ENCODE data around the gene MEF2B.

The MEF2B gene

DNA sequence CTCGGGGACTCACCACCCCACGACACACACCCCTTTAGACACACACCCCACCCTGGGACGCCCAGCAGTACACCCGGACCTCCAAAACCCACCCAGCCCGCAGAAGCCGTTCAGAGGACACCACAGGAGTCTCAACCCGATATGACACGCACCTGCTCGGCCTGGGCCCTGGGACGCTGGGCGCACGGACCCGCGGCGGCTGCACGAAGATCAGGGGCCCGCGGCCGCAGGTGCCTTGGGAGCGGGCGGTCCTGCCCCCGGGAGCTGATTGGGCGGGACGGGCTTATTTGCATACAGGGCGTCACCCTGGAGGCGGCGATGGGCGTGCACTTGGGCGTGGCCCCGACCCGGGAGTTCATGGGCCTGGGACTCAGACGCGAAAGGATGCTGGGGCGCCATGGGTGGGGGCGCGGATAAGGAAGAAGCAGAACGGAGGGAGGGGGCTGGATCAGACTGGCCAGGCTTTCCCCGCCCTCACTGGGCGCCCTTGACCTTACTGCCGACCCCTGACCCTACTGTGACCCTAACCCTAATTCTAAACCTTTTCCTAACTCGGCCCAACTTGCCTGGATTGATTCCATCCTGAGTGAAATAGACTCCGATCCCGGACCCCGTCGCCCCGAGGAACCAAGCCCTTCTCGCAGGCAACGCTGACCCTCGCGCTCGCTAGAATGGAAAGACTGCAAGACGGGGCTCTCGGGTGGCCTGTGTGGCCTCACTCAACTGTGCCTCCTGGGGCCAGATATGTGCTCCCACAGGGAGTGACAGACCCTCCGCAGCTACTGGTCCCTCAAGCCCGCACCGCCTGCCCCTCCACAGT is at the start of gene MEF2B:
Gene MEF2B, minus strand, starts transcription at position 211 of the 820 bp plus-strand sequence. CDS start 19,528 bp downstream, outside the sequence.
- no peak for DNase-seq

GRCh38 chr19:19218911-19219310 is 48.8 kb upstream of the MEF2B start:
- no peak for DNase-seq

- DNase-seq, result no peak
Measured at GRCh38 chr19:19217099-19217498, 47.0 kb upstream of the MEF2B start.

DNA sequence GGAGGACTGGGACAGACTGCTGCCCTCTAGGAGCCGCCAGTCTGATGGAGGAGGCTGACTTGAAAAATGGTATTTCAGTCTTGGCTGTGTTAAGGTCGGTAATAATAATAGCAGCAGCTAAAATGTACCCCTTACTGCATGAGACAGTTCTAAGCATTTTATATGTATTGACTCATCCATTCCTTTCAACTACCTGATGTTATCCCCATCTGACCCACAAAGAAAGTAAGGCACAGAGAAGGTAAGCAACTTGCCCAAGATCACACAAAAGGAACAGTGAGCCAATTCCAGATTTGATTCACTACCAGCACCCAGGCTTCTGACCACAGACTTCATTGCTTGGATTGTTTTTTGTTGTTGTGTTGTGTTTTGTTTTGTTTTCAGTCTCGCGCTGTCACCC is 45.7 kb upstream of the MEF2B start:
- no peak for DNase-seq

DNA sequence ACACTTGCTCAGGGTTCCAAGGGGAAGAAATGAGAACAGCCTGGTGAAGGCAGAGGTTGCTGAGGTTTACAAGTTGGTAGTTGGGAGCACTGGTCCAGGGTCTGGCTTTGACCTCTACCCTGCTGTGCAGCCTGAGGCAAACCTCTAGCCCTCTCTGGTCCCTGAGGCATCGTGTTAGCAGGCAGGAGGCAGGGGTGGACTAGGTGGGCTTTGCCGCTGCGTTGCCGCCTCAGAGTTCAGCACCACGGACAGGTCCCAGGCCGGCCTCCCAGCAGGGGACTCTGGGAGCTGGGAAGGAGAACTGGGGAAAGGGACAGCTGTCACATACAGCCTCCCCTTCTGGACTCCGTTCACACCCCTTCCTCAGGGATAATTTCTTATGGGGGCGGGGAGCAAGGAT is 44.8 kb upstream of the MEF2B start:
- DNase-seq, result peak; percentile 31

GRCh38 chr19:19214159-19214490 is 44.1 kb upstream of the MEF2B start:
- no peak for DNase-seq

DNA sequence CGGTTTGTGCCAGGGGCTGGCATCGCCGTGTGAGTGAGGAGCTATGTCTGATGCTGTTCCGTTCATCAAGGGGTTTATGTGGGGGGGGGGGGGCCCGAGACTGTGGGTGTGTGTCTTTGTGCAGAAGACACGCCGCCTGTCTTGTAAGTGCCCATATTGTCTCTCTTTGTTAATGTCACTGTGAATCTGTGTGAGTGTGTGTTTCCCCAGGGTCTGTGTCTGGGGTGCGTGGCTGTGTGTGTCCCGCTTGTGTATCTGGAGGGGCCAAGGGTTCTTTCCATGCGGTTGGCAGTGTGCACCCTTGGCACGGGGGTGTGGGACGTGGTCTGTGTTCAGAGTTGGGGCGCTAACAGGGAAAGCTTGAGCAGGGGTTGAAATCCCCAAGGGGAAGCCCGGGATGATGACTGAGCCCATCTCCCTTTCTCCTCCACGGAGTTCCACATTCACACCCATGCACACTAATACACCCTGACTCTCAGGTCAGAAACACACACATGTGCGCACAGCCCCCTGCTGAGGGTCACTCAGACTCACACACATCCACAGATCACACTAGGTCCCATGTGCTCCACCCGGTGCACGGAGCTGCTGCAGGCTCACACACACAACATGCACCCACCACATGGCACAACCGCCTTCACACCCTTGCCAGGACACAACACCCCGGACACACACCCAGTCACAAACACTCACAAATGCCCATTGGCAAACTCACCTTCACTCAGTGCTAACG is 43.5 kb upstream of the MEF2B start:
- no peak for DNase-seq

DNA sequence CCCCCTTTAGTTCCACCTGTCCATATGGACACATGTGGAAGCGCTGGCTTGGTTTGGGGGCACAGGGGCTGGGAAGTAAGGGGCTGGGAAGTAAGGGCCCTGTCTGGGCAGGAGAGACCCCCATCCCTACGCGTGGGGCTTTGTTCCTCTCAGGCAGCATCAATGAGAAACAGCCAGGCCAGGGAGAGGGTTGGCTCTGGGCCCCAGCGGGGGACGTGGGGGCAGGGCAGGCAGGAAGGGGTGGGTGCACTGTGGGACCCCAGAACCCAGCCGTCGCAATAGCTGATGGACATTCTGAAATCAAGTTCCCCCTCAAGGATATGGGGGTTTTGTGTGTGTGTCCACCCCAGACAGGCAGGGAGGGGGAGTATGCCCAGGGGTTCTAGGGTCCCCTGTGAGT is 42.9 kb upstream of the MEF2B start:
- no peak for DNase-seq

- DNase-seq, result no peak
Measured at GRCh38 chr19:19211499-19212420, 41.7 kb upstream of the MEF2B start, which contains the start of gene NCAN. TSS of gene NCAN (plus strand) at chr19:19211958. CDS start at chr19:19216954, 4,996 bp downstream.

DNA sequence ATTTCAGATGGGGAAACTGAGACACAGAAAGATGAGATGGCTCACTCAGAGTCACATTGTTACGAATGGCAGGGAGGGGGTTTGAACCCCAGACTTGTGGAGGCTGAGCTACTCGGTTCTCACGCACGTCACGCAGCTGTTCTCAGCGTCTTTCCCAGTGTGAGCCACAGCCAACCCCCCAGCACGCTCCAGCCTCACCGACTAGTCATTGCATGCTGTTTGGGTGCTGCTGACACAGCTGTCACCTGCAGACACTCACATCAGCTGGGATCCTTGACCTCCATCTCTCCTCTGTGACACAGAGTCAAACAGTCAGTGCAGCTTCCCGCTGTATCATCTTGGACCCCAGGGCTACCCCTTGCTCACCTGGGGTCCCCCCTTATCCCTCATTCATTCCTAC is 39.3 kb upstream of the MEF2B start:
- DNase-seq, result no peak

DNA sequence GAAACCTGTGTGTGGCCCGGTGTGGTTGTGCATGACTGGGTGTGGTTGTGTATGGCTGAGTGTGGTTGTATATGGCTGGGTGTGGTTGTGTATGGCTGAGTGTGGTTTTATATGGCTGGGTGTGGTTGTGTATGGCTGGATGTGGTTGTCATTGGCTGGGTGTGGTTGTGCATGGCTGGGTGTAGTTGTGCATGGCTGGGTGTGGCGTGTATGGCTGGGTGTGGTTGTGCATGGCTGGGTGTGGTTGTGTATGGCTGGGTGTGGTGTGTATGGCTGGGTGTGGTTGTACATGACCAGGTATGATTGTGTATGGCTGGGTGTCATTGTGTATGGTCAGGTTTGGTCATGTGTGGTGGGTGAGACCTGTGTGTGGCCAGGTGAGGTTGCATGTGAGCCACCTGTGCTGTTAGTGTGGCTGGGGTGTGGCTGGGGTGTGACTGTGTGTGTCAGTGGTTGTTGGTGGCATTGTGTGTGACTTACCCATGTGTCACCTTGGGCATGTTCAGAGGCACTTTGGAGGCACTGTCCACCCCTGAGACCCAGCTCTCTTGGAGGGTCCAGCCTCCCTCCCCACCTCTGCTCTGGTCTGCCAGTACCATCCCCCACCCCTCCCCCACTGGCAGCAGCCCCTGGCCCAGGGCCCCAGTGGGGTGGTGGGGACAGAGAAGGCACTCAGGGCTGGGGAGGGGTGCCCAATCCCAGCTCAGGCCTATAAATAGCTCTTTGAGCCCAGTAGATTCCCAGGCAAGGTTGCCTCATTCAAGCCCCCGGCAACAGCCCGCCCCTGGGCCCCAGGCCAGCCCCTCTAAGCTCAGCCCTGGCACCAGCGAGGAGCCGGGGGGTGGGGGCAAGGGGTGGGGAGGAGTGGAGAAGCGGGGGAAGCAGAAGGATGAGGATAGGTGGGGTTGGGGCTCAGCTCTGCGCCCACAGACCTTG is 37.8 kb upstream of the MEF2B start:
- no peak for DNase-seq

- DNase-seq, result no peak
Measured at GRCh38 chr19:19206938-19207337, 36.9 kb upstream of the MEF2B start.

DNA sequence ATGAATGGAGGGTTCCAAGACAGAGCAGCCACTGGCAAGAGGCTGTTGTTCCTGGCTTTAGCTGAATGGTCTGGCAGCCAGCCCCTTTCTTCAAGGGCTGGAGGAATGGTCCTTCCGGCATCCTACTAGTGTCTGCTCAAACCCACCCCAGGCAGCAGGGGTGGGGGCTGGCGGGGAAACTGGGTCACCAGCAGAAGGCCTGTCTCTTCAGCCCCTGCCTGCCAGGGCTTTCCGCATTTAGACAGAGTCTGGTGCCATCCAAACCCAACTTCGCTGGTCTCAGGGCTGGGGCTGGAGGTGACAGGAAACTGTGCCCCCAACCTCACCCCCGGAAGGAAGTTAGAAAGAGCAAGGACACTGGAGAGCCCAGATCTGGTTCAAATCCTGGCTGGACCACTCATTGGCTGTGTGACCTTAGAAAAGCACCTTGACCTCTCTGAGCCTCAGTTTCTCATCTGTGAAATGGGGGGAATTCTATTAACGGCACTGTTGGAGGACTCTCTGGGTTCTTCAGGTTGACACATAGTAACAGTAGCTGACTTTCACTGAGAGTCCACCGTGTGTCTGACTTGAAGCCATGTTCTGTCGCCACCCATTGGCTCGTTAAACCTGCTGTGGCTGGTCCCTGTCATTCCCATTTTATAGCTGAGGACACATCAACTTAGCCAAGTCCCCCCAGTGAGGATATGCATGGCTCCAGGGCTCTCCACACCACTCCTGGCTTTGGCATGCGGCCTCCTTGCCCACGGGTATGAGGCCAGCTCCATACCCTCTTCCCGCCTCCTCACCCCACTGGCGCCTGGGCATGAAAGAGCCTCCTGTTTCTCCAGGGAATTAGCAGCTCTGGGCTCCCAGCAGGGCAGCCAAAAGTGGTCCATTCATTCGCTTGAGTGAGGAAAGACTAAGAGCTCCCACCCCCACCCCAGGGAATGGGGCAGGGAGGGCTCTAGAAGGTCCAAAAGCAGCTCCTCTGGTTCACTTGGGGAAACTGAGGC is 35.6 kb upstream of the MEF2B start:
- DNase-seq, result no peak

DNA sequence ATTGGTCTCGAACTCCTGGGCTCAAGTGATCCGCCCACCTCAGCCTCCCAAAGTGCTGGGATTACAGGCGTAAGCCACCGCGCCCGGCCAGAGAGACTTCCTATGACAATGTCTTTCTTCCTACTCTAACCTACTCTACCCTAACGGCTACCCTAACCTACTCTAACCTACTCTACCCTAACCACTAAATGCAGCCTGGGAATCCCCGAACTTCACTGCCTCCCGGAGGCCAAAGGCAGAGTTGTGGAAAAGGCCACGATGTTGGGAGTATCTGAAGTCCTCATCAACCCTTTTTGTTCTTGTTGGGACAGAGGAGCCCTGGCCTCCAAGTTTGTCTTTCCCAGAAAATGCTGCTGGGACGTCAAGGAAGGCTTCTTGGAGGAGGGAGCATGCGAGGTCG is 34.1 kb upstream of the MEF2B start:
- DNase-seq, result no peak

GRCh38 chr19:19203012-19203856 is 33.2 kb upstream of the MEF2B start, which contains the start of gene NR2C2AP:
TSS of gene NR2C2AP (minus strand) at chr19:19203414. CDS start at chr19:19203060, 354 bp downstream.
- DNase-seq, result peak; percentile 87

GRCh38 chr19:19202707-19203011 is 32.6 kb upstream of the MEF2B start:
- DNase-seq, result no peak

- no peak for DNase-seq
Measured at GRCh38 chr19:19201697-19202630, 31.9 kb upstream of the MEF2B start.

GRCh38 chr19:19193926-19194325 is 23.9 kb upstream of the MEF2B start:
- no peak for DNase-seq

Measured in GDM1 (cell line).